H1 (cell line): ENCODE measurements around the gene RAB8B. TPM values are rescaled to one million over a fixed set of nuclear protein-coding genes. Genes with fewer than 3 reads are reported as not detected.

ENCODE experiments used
- BACH1 ChIP-seq: IDR thresholded peaks from 2 replicates; pipeline ENCODE4 v1.6.1; 2012; ENCODE audit warnings: low read length, improper control_type of control experiment
- CHD1 ChIP-seq: IDR thresholded peaks from 2 replicates; pipeline ENCODE4 v1.6.1; 2012; ENCODE audit warnings: low read depth, low read length, improper control_type of control experiment
- CHD7 ChIP-seq: fragments of 300-600 bp; sonication (generic); IDR thresholded peaks from 2 replicates; pipeline ENCODE4 v1.7.1; 2012; ENCODE audit warnings: low read length, moderate library complexity, mild to moderate bottlenecking, inconsistent platforms; ENCODE audit not compliant: insufficient replicate concordance
- CREB1 ChIP-seq: IDR thresholded peaks from 2 replicates; pipeline ENCODE4 v1.6.1; 2012; ENCODE audit warnings: inconsistent platforms
- CTBP2 ChIP-seq: IDR thresholded peaks from 2 replicates; pipeline ENCODE4 v1.7.0; 2011; ENCODE audit warnings: borderline replicate concordance, mild to moderate bottlenecking, moderate library complexity, mixed read lengths, low read length; ENCODE audit not compliant: insufficient read depth, insufficient read length
- EZH2 ChIP-seq: fragments of 200-600 bp; sonication (generic); IDR thresholded peaks from 2 replicates; pipeline ENCODE4 v1.7.1; 2012; ENCODE audit warnings: low read depth, mild to moderate bottlenecking, moderate library complexity, low read length, inconsistent platforms; ENCODE audit not compliant: severe bottlenecking
- JUN ChIP-seq: IDR thresholded peaks from 2 replicates; pipeline ENCODE4 v1.6.1; 2011; ENCODE audit warnings: low read depth, mild to moderate bottlenecking, improper control_type of control experiment, low read length
- KDM5A ChIP-seq: fragments of 200-600 bp; IDR thresholded peaks from 2 replicates; pipeline ENCODE4 v1.7.1; 2012; ENCODE audit warnings: mild to moderate bottlenecking, low read length, inconsistent platforms, mixed read lengths
- PHF8 ChIP-seq: fragments of 200-600 bp; sonication (generic); conservative IDR thresholded peaks from 2 replicates; pipeline ENCODE4 v1.7.1; 2012; ENCODE audit warnings: low read depth, mild to moderate bottlenecking, inconsistent platforms, low read length, moderate library complexity
- RXRA ChIP-seq: IDR thresholded peaks from 2 replicates; pipeline ENCODE4 v1.6.1; 2011; ENCODE audit warnings: low read depth, mild to moderate bottlenecking, low read length, moderate library complexity; ENCODE audit not compliant: insufficient read depth
- SIRT6 ChIP-seq: IDR thresholded peaks from one replicate; pipeline ENCODE4 v1.7.1; 2012; ENCODE audit warnings: low read length, inconsistent platforms
- TAF1 ChIP-seq: IDR thresholded peaks from 2 replicates; pipeline ENCODE4 v1.6.1; 2011; ENCODE audit warnings: mild to moderate bottlenecking, low read depth, low read length
- TEAD4 ChIP-seq: IDR thresholded peaks from 2 replicates; pipeline ENCODE4 v1.6.1; 2012; ENCODE audit warnings: low read depth, low read length, inconsistent platforms, mixed read lengths
- polyA plus RNA-seq, 7 experiments: library from polyadenylated mRNA; depleted of rRNA in 3 of 7; stranded (reverse) in 5 of 7; unstranded in 2 of 7; fragments of >200 nt in 5 of 7; fragments of 200-250 nt in 2 of 7; gene quantifications; 1 replicate in 5 of 7; 2 replicates in 1 of 7; 4 replicates in 1 of 7; pipeline versions ENCODE4 v1.2.1 to v1.2.3, GENCODE V29; 2011 to 2013; ENCODE audit warnings: missing spikeins in 2 of 7, mixed read lengths in 2 of 7
- total RNA-seq: library from RNA; stranded (reverse); fragmentation: NEBNext Ultra II Directional; extraction: Animal tissue kit (Norgen Biotek cat#: 25700); gene quantifications from 2 replicates; pipeline ENCODE4 v1.2.1, GENCODE V29; 2021

Gene RAB8B
- total and polyA plus RNA-seq, 2 of the 8 experiments (the other 6 are each of a cell fraction or from before 2014, with no cell fraction given) = 9.5 to 47.8 TPM

- TF ChIP-seq CHD7 = no peak
- no peak for TF ChIP-seq SIRT6
- TF ChIP-seq CTBP2 = no peak
- TF ChIP-seq PHF8 = no peak
- TF ChIP-seq CREB1 = no peak
- TF ChIP-seq TEAD4 = no peak
- TF ChIP-seq RXRA = no peak
- no peak for TF ChIP-seq KDM5A
- no peak for TF ChIP-seq BACH1
- TF ChIP-seq TAF1 = no peak
- TF ChIP-seq CHD1 = no peak
- TF ChIP-seq JUN = no peak
- no peak for TF ChIP-seq EZH2
These were observed 6.2 kb downstream of the RAB8B start (continued) for GRCh38 chr15:63195569-63196015.
